GM11168 (cell line): ENCODE measurements around the gene PGM3.

Experiments used
- in situ Hi-C: fragments of 300-500 bp; cut with MboI; formaldehyde crosslinking; loops from one replicate; pipeline ENCODE4 v1.12.0; 2022; ENCODE audit warnings: low sequenced_read_pairs; ENCODE audit not compliant: unreplicated experiment

PGM3 gene

DNA sequence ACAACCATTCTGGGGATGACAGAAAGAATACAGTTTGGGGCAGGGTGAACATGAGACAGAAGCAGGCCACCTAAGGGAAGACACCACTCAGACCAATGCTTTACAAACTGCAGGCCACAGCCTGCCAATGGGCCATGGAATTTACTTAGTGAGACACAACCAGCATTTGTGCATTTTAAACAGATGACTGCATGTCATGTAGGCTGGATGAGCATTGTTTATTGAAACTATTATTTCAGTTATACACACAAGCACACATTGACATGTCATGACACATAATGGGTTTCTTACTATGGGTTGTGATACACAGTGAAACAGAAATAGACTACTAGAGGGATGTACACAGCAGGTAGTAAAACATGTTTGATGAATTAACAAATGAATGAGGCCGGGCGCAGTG lies 8.0 kb downstream of the PGM3 start:
- in situ Hi-C loops: no loop called here

DNA sequence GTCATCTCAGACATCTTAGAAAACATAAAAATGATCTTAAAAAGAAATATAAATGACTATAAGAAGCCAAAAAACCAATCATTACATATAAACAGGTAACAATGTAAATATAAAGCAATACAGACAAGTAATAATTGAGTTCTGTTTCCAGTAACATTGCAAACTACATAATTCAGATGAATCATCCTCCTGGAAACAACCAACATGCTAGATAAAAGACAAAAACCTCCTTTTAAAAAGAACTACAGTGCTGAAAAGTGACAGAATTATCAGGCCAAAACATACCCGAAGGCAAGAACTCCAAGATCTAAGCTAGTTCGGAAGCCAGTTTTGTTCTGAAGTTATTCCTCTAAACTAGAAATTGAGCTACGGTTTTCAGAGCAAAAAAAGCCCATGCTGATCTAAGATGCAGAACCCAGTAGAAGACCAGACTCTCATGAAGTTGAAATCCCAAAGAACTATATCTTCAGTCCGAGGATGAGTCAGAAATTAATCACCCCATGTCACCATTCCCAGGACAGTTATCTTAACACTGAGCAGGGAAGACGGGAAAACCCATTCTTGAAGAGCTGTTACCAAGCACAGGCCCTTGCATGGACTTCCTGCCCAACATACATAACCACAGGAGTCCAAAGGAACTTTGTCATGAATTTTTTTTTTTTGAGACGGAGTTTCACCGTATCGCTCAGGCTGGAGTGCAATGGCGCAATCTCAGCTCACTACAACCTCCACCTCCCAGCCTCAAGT lies 9.8 kb downstream of the PGM3 start:
- in situ Hi-C loops: no loop called here

- in situ Hi-C loops: no loop called here
Observed at GRCh38 chr6:83182114-83182513, 11.0 kb downstream of the PGM3 start.

- in situ Hi-C loops: no loop called here
Observed at GRCh38 chr6:83180426-83180950, 12.6 kb downstream of the PGM3 start.

GRCh38 chr6:83176246-83176645 lies 16.8 kb downstream of the PGM3 start:
- in situ Hi-C loops: no loop called here

DNA sequence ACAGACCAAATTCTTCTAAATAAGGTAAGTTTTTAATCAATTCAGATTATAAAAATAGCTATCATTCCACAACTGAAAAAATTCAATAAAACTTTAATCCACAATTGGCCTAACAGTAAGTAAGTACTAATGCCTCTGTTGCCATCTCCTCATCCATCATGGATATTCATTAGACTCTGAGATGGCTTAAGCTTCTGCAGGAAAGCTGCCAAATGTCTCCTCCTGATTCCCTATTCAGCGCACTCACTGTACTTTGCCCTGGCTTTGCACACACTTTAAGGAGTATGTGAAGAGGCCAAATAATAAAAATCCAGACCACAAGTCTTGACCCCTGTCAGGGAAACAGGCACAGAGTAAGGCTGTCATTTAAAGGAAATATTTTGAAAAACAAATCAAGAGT lies 23.6 kb downstream of the PGM3 start:
- in situ Hi-C loops: no loop called here

DNA sequence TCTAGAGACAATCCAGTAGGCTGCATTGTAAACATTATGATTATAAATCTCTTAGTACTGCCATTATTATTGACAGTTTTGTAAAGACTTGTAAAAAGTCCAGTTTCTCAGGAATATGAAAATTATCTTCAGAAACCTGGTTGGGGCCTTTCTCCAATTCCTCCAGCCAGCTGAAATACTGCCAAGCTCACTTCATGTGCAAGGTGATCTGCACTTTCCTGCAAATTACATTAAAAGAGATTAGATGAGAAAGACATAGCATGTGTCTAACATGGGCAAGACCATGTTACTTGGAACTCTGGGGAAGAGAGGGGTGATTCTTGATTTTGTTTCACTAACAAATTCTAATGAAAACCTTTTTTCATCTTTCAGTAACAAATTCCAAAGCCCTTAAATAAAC lies 24.0 kb downstream of the PGM3 start:
- in situ Hi-C loops: no loop called here

DNA sequence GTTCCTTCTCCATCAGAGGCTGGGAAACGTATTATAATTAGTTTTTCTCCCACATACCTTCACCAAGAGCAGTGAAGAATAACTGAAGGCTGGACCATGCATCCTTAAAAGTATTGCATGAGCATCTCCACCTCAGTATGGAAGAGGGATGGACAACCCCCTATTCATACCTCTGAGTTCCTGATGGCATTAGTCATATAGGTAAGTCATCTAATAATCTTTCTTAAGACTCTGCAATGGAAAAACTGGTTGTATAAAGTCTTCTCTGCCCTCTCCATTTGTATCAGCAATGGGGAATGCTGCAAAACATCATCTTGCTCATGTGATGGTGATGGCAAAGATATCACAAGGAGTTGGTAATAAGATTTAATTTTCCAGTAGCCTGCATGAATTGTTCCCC lies 24.5 kb downstream of the PGM3 start:
- in situ Hi-C loops: no loop called here

DNA sequence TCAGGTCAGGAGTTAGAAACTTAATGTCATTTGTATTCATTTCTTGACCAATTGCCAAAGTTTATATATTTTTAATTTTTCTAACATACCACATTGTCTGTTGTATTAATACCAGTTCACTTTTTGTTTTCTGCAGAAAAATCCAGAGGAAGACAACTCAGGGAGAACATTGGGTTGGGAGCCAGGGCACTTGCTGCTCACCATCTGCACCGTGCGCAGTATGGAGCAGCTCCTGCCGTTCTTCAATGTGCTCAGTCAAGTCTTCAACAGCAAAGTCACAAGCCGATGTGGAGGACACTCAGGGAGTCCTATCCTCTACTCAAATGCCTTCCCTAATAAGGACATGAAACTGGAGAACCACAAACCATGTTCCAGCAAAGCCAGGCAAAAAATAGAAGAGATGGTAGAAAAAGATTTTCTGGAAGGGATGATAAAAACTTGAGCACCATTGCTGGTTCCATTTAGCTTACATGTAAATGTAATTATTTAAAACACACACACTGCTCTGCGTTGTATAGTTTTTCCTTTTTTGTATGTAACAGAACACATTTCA lies 25.3 kb downstream of the PGM3 start:
- in situ Hi-C loops: no loop called here

- in situ Hi-C loops: no loop called here
Observed at GRCh38 chr6:83160167-83160566, 32.9 kb downstream of the PGM3 start.

- in situ Hi-C loops: no loop called here
Observed at GRCh38 chr6:83155794-83156193, 37.3 kb downstream of the PGM3 start.

DNA sequence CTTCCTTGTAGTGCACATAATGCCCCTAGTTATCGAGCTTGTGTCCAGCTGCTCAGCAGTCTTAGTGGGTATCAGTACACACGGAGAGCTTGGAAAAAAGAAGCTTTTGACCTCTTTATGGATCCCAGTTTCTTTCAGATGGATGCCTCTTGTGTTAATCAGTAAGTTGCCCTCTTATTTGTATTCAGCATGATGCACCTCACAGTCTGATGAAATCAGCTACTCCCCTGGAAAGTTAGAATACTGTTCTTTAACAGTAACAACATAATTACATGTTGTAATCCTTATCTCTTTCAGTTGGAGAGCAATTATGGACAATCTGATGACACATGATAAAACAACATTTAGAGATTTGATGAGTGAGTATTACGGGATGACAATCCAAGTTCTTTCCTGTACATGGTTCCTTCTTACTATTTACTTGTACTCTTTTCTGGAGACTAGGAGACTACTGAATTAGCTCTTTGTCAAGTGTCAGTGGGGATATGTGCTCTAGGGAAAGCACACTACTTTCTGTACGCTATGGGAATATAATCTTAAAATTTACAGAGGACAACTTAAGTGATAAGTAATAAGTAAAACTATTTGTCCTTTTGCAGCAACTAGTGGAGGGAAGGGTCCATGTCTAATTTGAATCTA lies 39.1 kb downstream of the PGM3 start:
- in situ Hi-C loops: no loop called here

GRCh38 chr6:83152913-83153312 lies 40.2 kb downstream of the PGM3 start:
- in situ Hi-C loops: no loop called here

- in situ Hi-C loops: no loop called here
Observed at GRCh38 chr6:83151114-83151513, 42.0 kb downstream of the PGM3 start.

- in situ Hi-C loops: no loop called here
Observed at GRCh38 chr6:83138758-83139157, 54.3 kb downstream of the PGM3 start.

- in situ Hi-C loops: no loop called here
Observed at GRCh38 chr6:83138118-83138722, 54.8 kb downstream of the PGM3 start.

DNA sequence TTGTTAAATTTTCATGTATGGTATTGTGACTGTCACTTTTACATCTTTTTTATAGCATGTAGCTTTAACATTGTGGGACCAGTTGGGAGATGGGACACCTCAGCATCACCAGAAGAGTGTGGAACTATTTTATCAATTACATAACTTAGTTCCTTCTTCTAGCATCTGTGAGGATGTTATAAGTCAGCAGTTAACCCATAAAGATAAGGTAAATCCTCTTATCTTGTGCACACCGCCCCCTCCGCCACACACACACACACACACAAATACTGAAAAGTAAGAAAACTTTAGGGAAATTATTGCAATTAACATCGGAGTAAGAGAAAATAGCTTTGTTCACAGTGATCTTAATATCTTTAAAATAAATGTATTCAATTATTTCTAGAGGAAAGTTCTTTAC lies 60.9 kb downstream of the PGM3 start:
- in situ Hi-C loops: no loop called here

DNA sequence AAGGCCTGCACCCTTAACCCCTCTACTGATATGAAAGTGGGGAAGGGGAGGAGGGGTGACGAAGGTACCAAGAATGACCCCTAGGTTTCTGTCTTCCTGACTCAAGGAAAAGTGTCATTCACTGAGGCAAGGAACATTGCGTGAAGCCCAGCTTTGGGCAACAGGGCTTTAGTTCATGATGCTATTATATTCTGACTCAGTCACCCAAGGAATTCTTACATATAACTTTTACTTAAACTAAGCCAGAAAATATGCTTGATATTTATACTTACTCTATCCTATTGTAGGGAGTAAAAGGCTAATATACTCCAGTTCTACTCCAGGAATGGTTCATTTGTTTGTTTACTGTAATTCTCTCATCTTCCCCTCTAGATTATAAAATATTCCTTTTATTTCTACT lies 65.1 kb downstream of the PGM3 start:
- in situ Hi-C loops: no loop called here

DNA sequence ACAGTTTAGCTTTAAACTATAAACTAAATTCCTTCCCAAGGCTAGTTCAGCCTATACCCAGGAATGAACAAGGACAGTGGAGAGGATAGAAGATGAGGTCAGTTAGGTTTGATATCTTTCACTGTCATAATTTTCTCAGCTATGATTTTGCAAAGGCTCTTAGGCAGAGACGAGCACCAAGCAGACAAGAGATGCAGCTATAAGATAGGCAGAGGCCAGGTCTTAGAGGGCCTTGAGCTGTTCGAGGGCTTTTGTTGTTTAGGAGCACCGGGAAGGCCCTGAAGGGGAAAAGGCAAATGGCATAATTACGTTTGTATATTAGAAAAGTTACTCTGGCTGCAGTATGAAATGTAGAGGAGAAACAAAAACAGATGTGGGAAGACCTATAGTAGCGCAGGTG lies 65.8 kb downstream of the PGM3 start:
- in situ Hi-C loops: no loop called here

- in situ Hi-C loops: no loop called here
Observed at GRCh38 chr6:83126807-83127206, 66.3 kb downstream of the PGM3 start.

GRCh38 chr6:83126223-83126622 lies 66.8 kb downstream of the PGM3 start:
- in situ Hi-C loops: no loop called here
